Left renal pelvis (tissue), 4 donors: ENCODE data around the gene LENG9. TPM values are rescaled to one million over a fixed set of nuclear protein-coding genes. Genes with fewer than 3 reads are reported as not detected.
A peak's percentile ranks its signal among the peaks of the same experiment; 100 is the strongest.
"Not testable (repeated sequence)": the region's sequence is repeated elsewhere in the genome, so short reads cannot be mapped to it uniquely, and the experiment has no call there.

Source experiments
- DNase-seq, 4 donors: peaks; one replicate each; pipeline ENCODE4 v3.0.0-alpha.2; 2013; ENCODE audit warnings: low read depth in 4 of 4, low spot score in 3 of 4
- polyA plus RNA-seq, 4 donors: library from polyadenylated mRNA; unstranded; fragments of 120-200 nt; gene quantifications; one replicate each; pipeline ENCODE4 v1.2.1, GENCODE V29; 2013; ENCODE audit not compliant: insufficient read length in 4 of 4

Gene LENG9
- 1 to 10 TPM; 1.1 to 2.9 (median 2.1) TPM for polyA plus RNA-seq

- DNase-seq, result peak; percentile 80 to 89 (median 86)
Observed at GRCh38 chr19:54463531-54464043, at the start of gene LENG9. Gene LENG9 (minus strand): TSS chr19:54463778. CDS start chr19:54463526, 252 bp downstream.

GRCh38 chr19:54509200-54509940, 45.8 kb upstream of the LENG9 start:
- not testable (repeated sequence) for DNase-seq

GRCh38 chr19:54508487-54508886, 44.9 kb upstream of the LENG9 start:
- DNase-seq, result not testable (repeated sequence)

- DNase-seq, result no peak
Observed at GRCh38 chr19:54507824-54508223, 44.2 kb upstream of the LENG9 start.

GRCh38 chr19:54507038-54507717, 43.6 kb upstream of the LENG9 start:
- DNase-seq, result not testable (repeated sequence)

GRCh38 chr19:54506079-54506478, 42.5 kb upstream of the LENG9 start:
- DNase-seq, result no peak

GRCh38 chr19:54505542-54505941, 42.0 kb upstream of the LENG9 start:
- not testable (repeated sequence) for DNase-seq

- no peak for DNase-seq
Observed at GRCh38 chr19:54502518-54503048, 39.0 kb upstream of the LENG9 start, which contains the start of gene LAIR2. Gene LAIR2 (plus strand): TSS chr19:54502831. CDS start chr19:54502919, 88 bp downstream.

- DNase-seq, result not testable (repeated sequence)
Observed at GRCh38 chr19:54498451-54498772, 34.8 kb upstream of the LENG9 start.

GRCh38 chr19:54497747-54498450, 34.3 kb upstream of the LENG9 start:
- DNase-seq, result not testable (repeated sequence)

- not testable (repeated sequence) for DNase-seq
Observed at GRCh38 chr19:54495284-54495683, 31.7 kb upstream of the LENG9 start.

GRCh38 chr19:54493967-54494585, 30.5 kb upstream of the LENG9 start:
- no peak for DNase-seq

GRCh38 chr19:54493056-54493455, 29.5 kb upstream of the LENG9 start:
- not testable (repeated sequence) for DNase-seq

GRCh38 chr19:54492568-54492967, 29.0 kb upstream of the LENG9 start:
- DNase-seq, result no peak

GRCh38 chr19:54489766-54490165, 26.2 kb upstream of the LENG9 start:
- DNase-seq, result no peak

- DNase-seq, result no peak
Observed at GRCh38 chr19:54489341-54489740, 25.8 kb upstream of the LENG9 start.

GRCh38 chr19:54485851-54486250, 22.3 kb upstream of the LENG9 start:
- no peak for DNase-seq

GRCh38 chr19:54484451-54484850, 20.9 kb upstream of the LENG9 start:
- DNase-seq, result no peak

GRCh38 chr19:54482889-54483288, 19.3 kb upstream of the LENG9 start:
- DNase-seq, result no peak

GRCh38 chr19:54481326-54481930, 17.9 kb upstream of the LENG9 start:
- DNase-seq, result no peak
